Breast epithelium (tissue), 3 donors: ENCODE data around the gene ALDH7A1.

ENCODE experiments used
- CTCF ChIP-seq, 3 donors: fragments of 450-650 bp; IDR thresholded peaks; one replicate each; pipeline ENCODE4 v1.5.1; 2016 to 2017; ENCODE audit warnings: antibody characterized with exemption in 3 of 3, mild to moderate bottlenecking in 3 of 3, moderate library complexity in 3 of 3
- POLR2A ChIP-seq: fragments of 450-650 bp; IDR thresholded peaks from one replicate; pipeline ENCODE4 v1.6.1; 2016; ENCODE audit warnings: antibody characterized with exemption, mild to moderate bottlenecking, moderate library complexity

GRCh38 chr5:126521130-126521529 lies 73.9 kb downstream of the ALDH7A1 start:
- no peak for TF ChIP-seq CTCF (IDR thresholded peaks at IDR 0.05)
- TF ChIP-seq POLR2A, result no peak
